Nephron (organoid): ENCODE data around the gene RMRP.

ENCODE experiments used
- H3K27ac Mint-ChIP-seq, 3 experiments: 2 replicates each; pipeline ENCODE4 v1.8.0; 2020; ENCODE audit warnings: mixed read lengths in 3 of 3, mild to moderate bottlenecking in 2 of 3, moderate library complexity in 1 of 3
- H3K27me3 Mint-ChIP-seq: 2 replicates; pipeline ENCODE4 v1.8.0; 2021; ENCODE audit warnings: low read depth, mild to moderate bottlenecking, moderate library complexity, mixed read lengths
- H3K36me3 Mint-ChIP-seq: 2 replicates; pipeline ENCODE4 v1.8.0; 2020; ENCODE audit warnings: low read depth, mixed read lengths
- H3K4me1 Mint-ChIP-seq: 2 replicates; pipeline ENCODE4 v1.8.0; 2020; ENCODE audit warnings: mixed read lengths
- H3K4me3 Mint-ChIP-seq, 3 experiments: 2 replicates each; pipeline ENCODE4 v1.8.0; 2020; ENCODE audit warnings: mild to moderate bottlenecking in 3 of 3, mixed read lengths in 3 of 3, moderate library complexity in 2 of 3
- H3K9me3 Mint-ChIP-seq: 2 replicates; pipeline ENCODE4 v1.8.0; 2020; ENCODE audit warnings: mixed read lengths
- TF ChIP-seq, protein P1 (sequence below), 3 experiments: fragments of 200-600 bp; sonication (generic); IDR thresholded peaks; one replicate each; pipeline ENCODE4 v1.5.0; 2021; ENCODE audit warnings: antibody characterized with exemption in 3 of 3; ENCODE audit not compliant: unreplicated experiment in 3 of 3

Gene RMRP

GRCh38 chr9:35702696-35703095 is 44.9 kb upstream of the RMRP start:
- TF ChIP-seq, protein P1, sequence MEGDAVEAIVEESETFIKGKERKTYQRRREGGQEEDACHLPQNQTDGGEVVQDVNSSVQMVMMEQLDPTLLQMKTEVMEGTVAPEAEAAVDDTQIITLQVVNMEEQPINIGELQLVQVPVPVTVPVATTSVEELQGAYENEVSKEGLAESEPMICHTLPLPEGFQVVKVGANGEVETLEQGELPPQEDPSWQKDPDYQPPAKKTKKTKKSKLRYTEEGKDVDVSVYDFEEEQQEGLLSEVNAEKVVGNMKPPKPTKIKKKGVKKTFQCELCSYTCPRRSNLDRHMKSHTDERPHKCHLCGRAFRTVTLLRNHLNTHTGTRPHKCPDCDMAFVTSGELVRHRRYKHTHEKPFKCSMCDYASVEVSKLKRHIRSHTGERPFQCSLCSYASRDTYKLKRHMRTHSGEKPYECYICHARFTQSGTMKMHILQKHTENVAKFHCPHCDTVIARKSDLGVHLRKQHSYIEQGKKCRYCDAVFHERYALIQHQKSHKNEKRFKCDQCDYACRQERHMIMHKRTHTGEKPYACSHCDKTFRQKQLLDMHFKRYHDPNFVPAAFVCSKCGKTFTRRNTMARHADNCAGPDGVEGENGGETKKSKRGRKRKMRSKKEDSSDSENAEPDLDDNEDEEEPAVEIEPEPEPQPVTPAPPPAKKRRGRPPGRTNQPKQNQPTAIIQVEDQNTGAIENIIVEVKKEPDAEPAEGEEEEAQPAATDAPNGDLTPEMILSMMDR (IDR thresholded peaks at IDR 0.05; ENCODE audit: unreplicated experiment in 3 of 3), result no peak
- no peak overlapping the region for H3K4me3 Mint-ChIP-seq
- H3K4me1 Mint-ChIP-seq, result no peaks in the 10 kb centered on the region
- no peaks in the 10 kb centered on the region for H3K9me3 Mint-ChIP-seq
- H3K27ac Mint-ChIP-seq, result no peak overlapping the region
- peaks cover 45% of the 10 kb centered on the region for H3K36me3 Mint-ChIP-seq
- no peaks in the 10 kb centered on the region for H3K27me3 Mint-ChIP-seq

GRCh38 chr9:35700942-35701341 is 43.1 kb upstream of the RMRP start:
- Mint-ChIP-seq H3K36me3 (peaks cover 29% of the 10 kb centered on the region), H3K4me3 (no peak overlapping the region), H3K27me3 (no peaks in the 10 kb centered on the region), H3K9me3 (no peaks in the 10 kb centered on the region), H3K4me1 (peaks cover 6% of the 10 kb centered on the region), H3K27ac (no peak overlapping the region)
- TF ChIP-seq, protein P1 (IDR thresholded peaks at IDR 0.05; ENCODE audit: unreplicated experiment in 3 of 3), result no peak

DNA sequence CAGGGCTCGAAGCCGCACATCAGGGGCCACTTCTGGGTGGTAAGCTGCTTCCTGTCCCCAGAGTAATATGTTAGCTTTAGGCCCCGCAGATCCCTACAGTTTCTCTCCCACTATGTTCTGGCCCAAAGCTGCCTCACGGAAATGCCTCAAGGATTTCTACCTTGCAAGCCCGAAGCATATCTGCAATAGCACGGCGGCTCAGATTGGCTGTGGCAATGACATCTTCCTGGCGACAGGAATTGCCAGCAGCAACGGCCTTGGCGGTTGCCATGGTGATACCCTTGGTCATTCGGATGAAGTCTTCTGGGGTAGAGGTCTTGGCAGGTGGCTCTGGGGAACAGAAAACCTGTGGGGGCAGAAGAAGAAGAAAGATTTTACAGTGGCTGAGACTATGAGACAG is 42.2 kb upstream of the RMRP start:
- Mint-ChIP-seq H3K36me3 (peaks cover 23% of the 10 kb centered on the region), H3K9me3 (no peaks in the 10 kb centered on the region), H3K27ac (no peak overlapping the region), H3K4me3 (no peak overlapping the region), H3K4me1 (peaks cover 6% of the 10 kb centered on the region), H3K27me3 (no peaks in the 10 kb centered on the region)
- TF ChIP-seq, protein P1 (IDR thresholded peaks at IDR 0.05; ENCODE audit: unreplicated experiment in 3 of 3), result no peak

GRCh38 chr9:35698231-35698630 is 40.4 kb upstream of the RMRP start:
- TF ChIP-seq, protein P1 (IDR thresholded peaks at IDR 0.05; ENCODE audit: unreplicated experiment in 3 of 3), result no peak
- Mint-ChIP-seq H3K4me3 (no peak overlapping the region), H3K27me3 (no peaks in the 10 kb centered on the region), H3K27ac (no peak overlapping the region), H3K4me1 (peaks cover 6% of the 10 kb centered on the region), H3K9me3 (no peaks in the 10 kb centered on the region), H3K36me3 (peaks cover 7% of the 10 kb centered on the region)

DNA sequence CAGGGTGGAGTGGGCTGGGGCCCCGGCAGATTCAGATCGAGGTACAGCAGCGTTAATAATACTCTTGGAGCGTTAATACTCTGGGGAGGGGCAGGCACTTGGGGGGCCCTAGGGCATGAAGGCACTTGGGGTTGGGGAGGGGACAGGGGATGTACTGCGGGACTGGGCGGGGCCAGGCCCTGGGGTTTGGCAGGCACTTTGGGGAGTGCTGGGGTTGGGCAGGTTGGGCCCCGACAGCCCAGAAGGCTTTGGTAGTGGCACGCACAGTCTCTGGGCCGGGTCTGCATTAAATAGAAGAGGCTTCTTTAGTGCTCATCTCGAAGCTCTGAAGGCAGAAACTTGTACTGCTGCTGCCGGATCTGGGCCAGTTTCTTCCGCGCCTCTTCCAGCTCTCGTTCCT is 39.7 kb upstream of the RMRP start:
- no peaks in the 10 kb centered on the region for H3K9me3 Mint-ChIP-seq
- no peak overlapping the region for H3K4me3 Mint-ChIP-seq
- no peaks in the 10 kb centered on the region for H3K36me3 Mint-ChIP-seq
- no peaks in the 10 kb centered on the region for H3K27me3 Mint-ChIP-seq
- H3K4me1 Mint-ChIP-seq, result peaks cover 6% of the 10 kb centered on the region
- TF ChIP-seq, protein P1 (IDR thresholded peaks at IDR 0.05; ENCODE audit: unreplicated experiment in 3 of 3), result no peak
- H3K27ac Mint-ChIP-seq, result no peak overlapping the region

GRCh38 chr9:35696520-35697215 is 38.8 kb upstream of the RMRP start:
- TF ChIP-seq, protein P1 (IDR thresholded peaks at IDR 0.05; ENCODE audit: unreplicated experiment in 3 of 3), result peak; percentile 81 to 87 (median 84)
- H3K36me3 Mint-ChIP-seq, result no peaks in the 10 kb centered on the region
- peak overlapping the region; percentile 11 to 50 (median 20) for H3K27ac Mint-ChIP-seq
- no peaks in the 10 kb centered on the region for H3K27me3 Mint-ChIP-seq
- peaks cover 11% of the 10 kb centered on the region for H3K4me1 Mint-ChIP-seq
- no peaks in the 10 kb centered on the region for H3K9me3 Mint-ChIP-seq
- H3K4me3 Mint-ChIP-seq, result no peak overlapping the region
